Motor neuron (in vitro differentiated cells): Measurements from ENCODE around the gene ADCY7. TPM values are rescaled to one million over a fixed set of nuclear protein-coding genes. Genes with fewer than 3 reads are reported as not detected.

Source experiments
- ATAC-seq, 8 experiments: fragments of 200-7000 bp; cut with Tn5 transposase; replicated peaks in 6 of 8; 2 replicates each; pipeline ENCODE4 v1.8.0; 2021; ENCODE audit warnings: mild to moderate bottlenecking in 8 of 8, moderate library complexity in 8 of 8
- H3K27ac ChIP-seq, 2 donors: fragments of 250-450 bp; sonication (Bioruptor Pico); 2 replicates each; pipeline ENCODE4 v1.9.0; 2021; ENCODE audit warnings: antibody characterized with exemption in 2 of 2, mild to moderate bottlenecking in 2 of 2, moderate library complexity in 1 of 2
- H3K4me1 ChIP-seq, 2 donors: fragments of 250-450 bp; sonication (Bioruptor Pico); replicated peaks in 1 of 2; 2 replicates each; pipeline ENCODE4 v1.6.1; 2021; ENCODE audit warnings: antibody characterized with exemption in 2 of 2, mild to moderate bottlenecking in 2 of 2, moderate library complexity in 1 of 2
- H3K4me3 ChIP-seq, 5 donors: fragments of 250-450 bp; sonication (Bioruptor Pico); 2 replicates each; pipeline ENCODE4 v1.9.0; 2021; ENCODE audit warnings: antibody characterized with exemption in 5 of 5, mild to moderate bottlenecking in 5 of 5, moderate library complexity in 4 of 5
- WGBS, 10 experiments: fragments of 450-650 bp; shearing (Covaris generic); methylation state at CpG; one replicate each; pipeline ENCODE4 v1.0.0; 2022; 5-methylcytosine and 5-hydroxymethylcytosine counted together
- in situ Hi-C, 9 experiments: fragments of 400-800 bp; cut with MboI; loops; one replicate each; pipeline ENCODE4 v1.15.0; 2021; ENCODE audit warnings: low sequenced_read_pairs in 9 of 9, low pct_unique_long_range_greater_than_20kb in 2 of 9; ENCODE audit not compliant: unreplicated experiment in 9 of 9
- total RNA-seq, 8 experiments: library from RNA; unstranded; fragments of 300-600 nt; gene quantifications; 2 replicates each; pipeline versions ENCODE4 v1.2.3 to v1.2.4, GENCODE V29; 2022

ADCY7 gene
- total RNA-seq, 8 experiments from 2014 or later: 4.1 to 17.9 (median 7.5) TPM

- H3K27ac ChIP-seq: no peak overlapping the region
- in situ Hi-C loops: no loop called here
- H3K4me3 ChIP-seq: no peak overlapping the region
- peaks cover 7 to 12% of the 10 kb centered on the region in 2 donors for H3K4me1 ChIP-seq
- 83% methylated on average over 1 of the region's 4 CpGs; no CpG with 5 or more reads in 9 of the 10 experiments for WGBS, 10 experiments
- ATAC-seq: no peak
Measured at GRCh38 chr16:50311134-50311528, 44.8 kb downstream of the ADCY7 start.

- ATAC-seq: no peak
- Histone ChIP-seq H3K27ac (no peak overlapping the region), H3K4me1 (peaks cover 7 to 12% of the 10 kb centered on the region in 2 donors), H3K4me3 (no peak overlapping the region)
- WGBS, 10 experiments: 83 to 100% (median 97%) methylated on average over 1 to 5 of the region's 22 CpGs; no CpG with 5 or more reads in 3 of the 10 experiments
- in situ Hi-C loops: no loop called here
Measured at GRCh38 chr16:50311891-50312501, 45.6 kb downstream of the ADCY7 start.

- H3K27ac ChIP-seq: no peak overlapping the region
- 0 to 100% (median 95%) methylated on average over 1 to 12 of the region's 31 CpGs; no CpG with 5 or more reads in 5 of the 10 experiments for WGBS, 10 experiments
- H3K4me1 ChIP-seq: peaks cover 7 to 12% of the 10 kb centered on the region in 2 donors
- in situ Hi-C loops: no loop called here
- ATAC-seq: peak in 3 of 8 experiments; percentile 37 to 88 (median 80)
- no peak overlapping the region for H3K4me3 ChIP-seq
Measured at GRCh38 chr16:50313596-50314478, 47.5 kb downstream of the ADCY7 start.

GRCh38 chr16:50314665-50315064, 48.3 kb downstream of the ADCY7 start:
- Histone ChIP-seq H3K4me3 (no peak overlapping the region), H3K27ac (no peak overlapping the region), H3K4me1 (peaks cover 6 to 7% of the 10 kb centered on the region in 2 donors)
- ATAC-seq: no peak
- 75 to 100% (median 97%) methylated on average over 1 to 6 of the region's 8 CpGs; no CpG with 5 or more reads in 2 of the 10 experiments for WGBS, 10 experiments
- in situ Hi-C loops: no loop called here

- WGBS, 10 experiments: 50 to 90% (median 85%) methylated on average over 1 to 4 of the region's 15 CpGs; no CpG with 5 or more reads in 2 of the 10 experiments
- peak in 4 of 8 experiments; percentile 20 to 46 (median 36) for ATAC-seq
- in situ Hi-C loops: no loop called here
- Histone ChIP-seq H3K4me1 (no peaks in the 10 kb centered on the region), H3K4me3 (no peak overlapping the region), H3K27ac (no peak overlapping the region)
Measured at GRCh38 chr16:50315346-50315997, 49.1 kb downstream of the ADCY7 start.

GRCh38 chr16:50316102-50316847, 49.9 kb downstream of the ADCY7 start:
- in situ Hi-C loops: no loop called here
- Histone ChIP-seq H3K4me1 (no peaks in the 10 kb centered on the region), H3K27ac (no peak overlapping the region), H3K4me3 (no peak overlapping the region)
- 66 to 100% (median 88%) methylated on average over 1 to 8 of the region's 12 CpGs; no CpG with 5 or more reads in 1 of the 10 experiments for WGBS, 10 experiments
- peak in 4 of 8 experiments; percentile 13 to 33 (median 24) for ATAC-seq

GRCh38 chr16:50316848-50317630, 50.7 kb downstream of the ADCY7 start:
- in situ Hi-C loops: no loop called here
- Histone ChIP-seq H3K27ac (no peak overlapping the region), H3K4me1 (no peaks in the 10 kb centered on the region), H3K4me3 (no peak overlapping the region)
- ATAC-seq: peak in 3 of 8 experiments; percentile 27 to 76 (median 27)
- WGBS, 10 experiments: 60 to 94% (median 88%) methylated on average over 2 to 10 of the region's 10 CpGs; no CpG with 5 or more reads in 4 of the 10 experiments

- H3K27ac ChIP-seq: no peak overlapping the region
- in situ Hi-C loops: no loop called here
- no peak overlapping the region for H3K4me3 ChIP-seq
- H3K4me1 ChIP-seq: peaks cover 10 to 11% of the 10 kb centered on the region in 2 donors
- no peak for ATAC-seq
- 81 to 100% (median 92%) methylated on average over 3 to 9 of the region's 9 CpGs; no CpG with 5 or more reads in 1 of the 10 experiments for WGBS, 10 experiments
Measured at GRCh38 chr16:50318796-50319578, 52.6 kb downstream of the ADCY7 start.

- Histone ChIP-seq H3K27ac (no peak overlapping the region), H3K4me1 (peaks cover 10 to 11% of the 10 kb centered on the region in 2 donors), H3K4me3 (no peak overlapping the region)
- WGBS, 10 experiments: 69 to 100% (median 90%) methylated on average over 1 to 5 of the region's 5 CpGs; no CpG with 5 or more reads in 1 of the 10 experiments
- ATAC-seq: no peak
- in situ Hi-C loops: no loop called here
Measured at GRCh38 chr16:50320310-50320709, 54.0 kb downstream of the ADCY7 start.

- no peak overlapping the region for H3K4me3 ChIP-seq
- in situ Hi-C loops: no loop called here
- peaks cover 10 to 11% of the 10 kb centered on the region in 2 donors for H3K4me1 ChIP-seq
- H3K27ac ChIP-seq: no peak overlapping the region
- ATAC-seq: no peak
- WGBS, 10 experiments: 57 to 100% (median 100%) methylated on average over 1 of the region's 1 CpG
Measured at GRCh38 chr16:50322333-50322732, 56.0 kb downstream of the ADCY7 start.

- 20 to 81% (median 59%) methylated on average over 1 to 11 of the region's 11 CpGs; no CpG with 5 or more reads in 1 of the 10 experiments for WGBS, 10 experiments
- Histone ChIP-seq H3K4me3 (no peak overlapping the region), H3K27ac (no peak overlapping the region), H3K4me1 (peaks cover 10 to 11% of the 10 kb centered on the region in 2 donors)
- ATAC-seq: peak; percentile 32 to 87 (median 74)
- in situ Hi-C loops: no loop called here
Measured at GRCh38 chr16:50323335-50324011, 57.1 kb downstream of the ADCY7 start.
